NCI-H1105 treated with DMSO at 0.1 percent for 48 hours (cell line): ENCODE data around the gene HMOX2.

Experiments
- DNase-seq: peaks from one replicate; lab custom pipeline; 2025; lab: John Stamatoyannopoulos, UW

Gene HMOX2

GRCh38 chr16:4505356-4506147 lies 29.4 kb downstream of the HMOX2 start:
- no peak for DNase-seq

- DNase-seq: peak; percentile 38
These were observed 30.3 kb downstream of the HMOX2 start for GRCh38 chr16:4506450-4506849.

GRCh38 chr16:4507588-4508345 lies 31.6 kb downstream of the HMOX2 start:
- no peak for DNase-seq

- DNase-seq: no peak
These were observed 32.6 kb downstream of the HMOX2 start for GRCh38 chr16:4508806-4509205.

- no peak for DNase-seq
These were observed 33.2 kb downstream of the HMOX2 start for GRCh38 chr16:4509420-4509819.

- no peak for DNase-seq
These were observed 33.9 kb downstream of the HMOX2 start for GRCh38 chr16:4510131-4510530.

- no peak for DNase-seq
These were observed 34.7 kb downstream of the HMOX2 start for GRCh38 chr16:4510747-4511426.

GRCh38 chr16:4511441-4512082 lies 35.4 kb downstream of the HMOX2 start:
- peak; percentile 31 for DNase-seq

GRCh38 chr16:4512473-4512872 lies 36.3 kb downstream of the HMOX2 start:
- DNase-seq: no peak

GRCh38 chr16:4513086-4513860 lies 37.1 kb downstream of the HMOX2 start:
- no peak for DNase-seq

- DNase-seq: no peak
These were observed 37.7 kb downstream of the HMOX2 start for GRCh38 chr16:4513881-4514280.

GRCh38 chr16:4514606-4515005 lies 38.4 kb downstream of the HMOX2 start:
- DNase-seq: no peak

GRCh38 chr16:4515611-4516233 lies 39.5 kb downstream of the HMOX2 start:
- no peak for DNase-seq

GRCh38 chr16:4517812-4518680 lies 41.8 kb downstream of the HMOX2 start:
- peak; percentile 1 for DNase-seq

- DNase-seq: no peak
These were observed 43.3 kb downstream of the HMOX2 start for GRCh38 chr16:4519274-4520058.

- DNase-seq: no peak
These were observed 44.7 kb downstream of the HMOX2 start for GRCh38 chr16:4520913-4521312.

- peak; percentile 28 for DNase-seq
These were observed 45.9 kb downstream of the HMOX2 start for GRCh38 chr16:4522051-4522581.

- no peak for DNase-seq
These were observed 47.5 kb downstream of the HMOX2 start for GRCh38 chr16:4523686-4524085.

- no peak for DNase-seq
These were observed 48.4 kb downstream of the HMOX2 start for GRCh38 chr16:4524571-4524970.
